Muscle layer of duodenum (tissue), 2 donors: ENCODE results near the gene PCNX4.
A peak's percentile ranks its signal among the peaks of the same experiment; 100 is the strongest.

Experiments used
- H3K27ac ChIP-seq: one replicate; pipeline ENCODE4 v1.7.0; 2013; ENCODE audit warnings: mild to moderate bottlenecking, low read length
- H3K27me3 ChIP-seq: one replicate; pipeline ENCODE4 v1.7.0; 2013; ENCODE audit warnings: low read depth, mild to moderate bottlenecking, control low read depth, low read length
- H3K36me3 ChIP-seq, 2 donors: one replicate each; pipeline ENCODE4 v1.7.0; 2013; ENCODE audit warnings: low read length in 2 of 2, control low read depth in 1 of 2, mild to moderate bottlenecking in 1 of 2; ENCODE audit not compliant: insufficient read depth in 2 of 2, control insufficient read depth in 1 of 2
- H3K4me1 ChIP-seq, 2 donors: one replicate each; pipeline ENCODE4 v1.7.0; 2013; ENCODE audit warnings: low read length in 2 of 2, mild to moderate bottlenecking in 2 of 2, control low read depth in 1 of 2, moderate library complexity in 1 of 2; ENCODE audit not compliant: insufficient read depth in 2 of 2, control insufficient read depth in 1 of 2
- H3K4me3 ChIP-seq, 2 donors: one replicate each; pipeline ENCODE4 v1.7.0; 2013; ENCODE audit warnings: low read length in 2 of 2, low read depth in 1 of 2, mild to moderate bottlenecking in 1 of 2
- H3K9me3 ChIP-seq, 2 donors: one replicate each; pipeline ENCODE4 v1.7.0; 2013; ENCODE audit warnings: low read length in 2 of 2, control low read depth in 1 of 2, mild to moderate bottlenecking in 1 of 2; ENCODE audit not compliant: control insufficient read depth in 1 of 2
- donor health status: healthy.

The PCNX4 gene

DNA sequence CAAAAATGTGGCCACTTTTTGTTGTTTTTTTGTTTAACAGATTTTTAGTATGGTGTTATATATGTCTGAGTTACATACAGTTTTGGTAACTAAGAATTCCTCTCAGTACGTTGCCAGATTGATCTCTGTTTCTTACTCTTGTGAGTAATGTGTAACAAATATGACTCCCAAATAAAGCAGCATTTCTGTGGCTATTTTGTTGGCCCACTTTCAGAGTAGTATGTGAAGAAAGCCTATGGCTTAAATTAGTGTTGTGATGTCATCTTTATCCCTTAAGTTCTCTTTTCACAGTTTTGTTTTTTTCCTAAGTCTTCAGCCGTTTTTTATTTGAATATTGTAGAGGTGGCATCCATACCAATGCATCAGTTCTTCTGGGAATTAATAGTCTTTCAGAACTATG lies 10.7 kb downstream of the PCNX4 start:
- no peak overlapping the region for H3K27ac ChIP-seq
- no peak overlapping the region for H3K4me3 ChIP-seq
- no peaks in the 10 kb centered on the region for H3K9me3 ChIP-seq
- H3K4me1 ChIP-seq = peaks cover 7 to 13% of the 10 kb centered on the region in 2 donors
- no peaks in the 10 kb centered on the region for H3K27me3 ChIP-seq
- H3K36me3 ChIP-seq = peaks cover 0 to 7% of the 10 kb centered on the region in 2 donors

DNA sequence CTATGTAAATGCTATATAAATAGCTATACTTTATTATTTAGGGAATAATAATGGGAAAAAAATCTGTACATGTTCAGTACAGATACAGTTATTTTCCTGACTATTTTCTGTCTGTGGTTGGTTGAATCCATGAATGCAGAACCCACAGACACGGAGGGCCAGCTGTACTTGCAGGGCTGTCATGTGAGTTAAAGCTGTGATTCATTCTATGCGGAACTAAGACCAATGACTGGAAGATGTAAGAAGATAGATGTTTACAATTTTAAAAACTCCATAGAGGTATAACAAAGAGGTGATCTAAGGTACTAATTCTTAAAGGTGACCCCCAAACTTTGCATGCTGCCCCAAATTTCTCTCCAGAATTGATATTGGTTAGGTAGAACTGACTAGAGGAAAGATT lies 14.6 kb downstream of the PCNX4 start:
- peaks cover 7 to 13% of the 10 kb centered on the region in 2 donors for H3K4me1 ChIP-seq
- no peak overlapping the region for H3K4me3 ChIP-seq
- no peak overlapping the region for H3K27ac ChIP-seq
- no peaks in the 10 kb centered on the region for H3K9me3 ChIP-seq
- H3K27me3 ChIP-seq = no peaks in the 10 kb centered on the region
- peaks cover 0 to 7% of the 10 kb centered on the region in 2 donors for H3K36me3 ChIP-seq

DNA sequence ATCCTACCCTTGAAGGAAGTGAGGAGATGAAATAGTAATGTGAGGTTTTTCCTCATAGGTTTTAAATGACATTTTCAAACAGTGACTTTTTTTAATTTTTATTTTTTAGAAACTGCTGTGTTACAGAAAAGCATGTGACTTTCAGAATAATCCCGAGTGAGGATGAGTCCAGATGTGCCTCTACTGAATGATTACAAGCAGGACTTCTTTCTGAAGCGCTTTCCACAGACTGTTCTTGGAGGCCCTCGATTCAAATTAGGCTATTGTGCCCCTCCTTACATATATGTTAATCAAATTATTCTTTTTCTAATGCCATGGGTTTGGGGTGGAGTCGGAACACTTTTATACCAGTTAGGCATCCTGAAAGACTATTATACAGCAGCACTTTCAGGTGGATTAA lies 15.8 kb downstream of the PCNX4 start:
- Histone ChIP-seq H3K27ac (no peak overlapping the region), H3K9me3 (no peaks in the 10 kb centered on the region), H3K27me3 (no peaks in the 10 kb centered on the region), H3K36me3 (peaks cover 0 to 7% of the 10 kb centered on the region in 2 donors), H3K4me1 (peaks cover 5 to 8% of the 10 kb centered on the region in 2 donors), H3K4me3 (no peak overlapping the region)

DNA sequence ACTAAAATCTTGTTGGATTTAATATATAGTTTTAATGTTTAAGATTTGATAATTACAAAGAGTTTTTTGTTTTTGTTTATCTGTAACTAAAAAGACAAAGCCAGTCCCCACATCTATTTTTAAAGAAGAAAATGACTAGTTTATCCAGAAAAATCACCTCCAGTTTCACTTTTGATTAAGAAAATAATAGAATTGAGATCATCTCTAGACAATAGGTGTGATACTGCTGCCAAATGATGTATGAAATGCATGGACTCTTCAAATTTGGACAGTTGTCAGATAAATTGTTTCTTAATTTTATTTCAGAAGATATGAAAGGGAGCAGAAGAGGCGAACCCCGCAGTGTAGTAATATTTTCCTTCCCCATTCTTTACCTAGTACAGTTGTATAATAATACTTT lies 20.0 kb downstream of the PCNX4 start:
- Histone ChIP-seq H3K27ac (no peak overlapping the region), H3K36me3 (peaks cover 7 to 15% of the 10 kb centered on the region in 2 donors), H3K9me3 (no peaks in the 10 kb centered on the region), H3K4me1 (no peaks in the 10 kb centered on the region), H3K27me3 (no peaks in the 10 kb centered on the region), H3K4me3 (no peak overlapping the region)

DNA sequence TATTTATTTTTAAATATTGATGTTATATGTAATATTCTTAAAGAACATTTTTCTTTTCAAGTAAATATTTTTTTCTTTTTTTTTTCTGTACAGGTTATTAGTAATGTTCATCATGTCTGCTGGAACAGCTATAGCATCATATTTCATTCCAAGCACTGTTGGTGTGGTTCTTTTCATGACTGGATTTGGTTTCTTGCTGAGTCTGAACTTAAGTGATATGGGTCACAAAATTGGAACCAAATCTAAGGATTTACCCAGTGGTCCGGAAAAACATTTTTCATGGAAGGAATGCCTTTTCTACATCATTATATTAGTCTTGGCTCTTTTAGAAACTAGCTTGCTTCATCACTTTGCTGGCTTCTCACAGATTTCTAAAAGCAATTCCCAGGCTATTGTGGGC lies 23.2 kb downstream of the PCNX4 start:
- H3K4me3 ChIP-seq = no peak overlapping the region
- H3K27ac ChIP-seq = no peak overlapping the region
- no peaks in the 10 kb centered on the region for H3K27me3 ChIP-seq
- H3K9me3 ChIP-seq = no peaks in the 10 kb centered on the region
- peaks cover 25 to 27% of the 10 kb centered on the region in 2 donors for H3K36me3 ChIP-seq
- H3K4me1 ChIP-seq = no peaks in the 10 kb centered on the region

DNA sequence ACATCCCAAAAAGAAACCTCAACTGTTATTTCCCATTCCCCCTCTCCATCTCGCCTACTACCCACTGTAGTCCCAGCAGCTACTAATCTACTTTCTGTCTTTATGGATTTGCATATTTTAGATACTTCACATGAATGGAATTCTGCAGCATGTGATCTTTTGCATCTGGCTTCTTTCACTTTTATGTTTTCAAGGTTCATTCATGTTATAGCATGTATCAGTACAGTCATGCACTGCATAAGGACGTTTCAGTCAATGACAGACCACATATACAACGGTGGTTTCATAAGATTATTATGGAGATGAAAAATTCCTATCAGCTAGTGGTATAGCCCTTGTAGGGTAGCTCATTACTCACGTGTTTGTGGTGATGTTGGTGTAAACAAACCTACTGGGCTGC lies 24.5 kb downstream of the PCNX4 start:
- no peaks in the 10 kb centered on the region for H3K9me3 ChIP-seq
- H3K4me1 ChIP-seq = no peaks in the 10 kb centered on the region
- no peaks in the 10 kb centered on the region for H3K27me3 ChIP-seq
- no peak overlapping the region for H3K4me3 ChIP-seq
- H3K36me3 ChIP-seq = peaks cover 26 to 27% of the 10 kb centered on the region in 2 donors
- no peak overlapping the region for H3K27ac ChIP-seq

DNA sequence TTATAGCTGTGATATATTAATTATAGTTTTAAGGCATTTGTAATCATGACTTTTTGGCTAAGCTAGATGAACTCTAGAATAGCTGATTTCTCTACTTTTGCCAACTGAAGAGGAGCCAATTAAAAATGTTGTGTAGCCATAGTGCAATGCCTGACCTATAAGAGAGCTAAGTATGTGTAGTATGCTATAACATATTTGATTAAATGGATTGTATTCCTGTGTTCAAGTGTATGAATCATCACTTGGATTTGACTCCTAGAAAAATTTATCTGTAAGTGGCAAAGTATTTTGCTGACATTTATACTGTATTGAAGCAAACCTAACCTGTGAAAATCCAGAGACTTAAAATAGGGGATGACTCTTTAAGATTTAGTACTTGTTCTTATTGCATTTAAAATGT lies 34.2 kb downstream of the PCNX4 start:
- peaks cover 42 to 52% of the 10 kb centered on the region in 2 donors for H3K36me3 ChIP-seq
- H3K27ac ChIP-seq = no peak overlapping the region
- no peaks in the 10 kb centered on the region for H3K4me1 ChIP-seq
- no peaks in the 10 kb centered on the region for H3K27me3 ChIP-seq
- no peaks in the 10 kb centered on the region for H3K9me3 ChIP-seq
- H3K4me3 ChIP-seq = no peak overlapping the region

DNA sequence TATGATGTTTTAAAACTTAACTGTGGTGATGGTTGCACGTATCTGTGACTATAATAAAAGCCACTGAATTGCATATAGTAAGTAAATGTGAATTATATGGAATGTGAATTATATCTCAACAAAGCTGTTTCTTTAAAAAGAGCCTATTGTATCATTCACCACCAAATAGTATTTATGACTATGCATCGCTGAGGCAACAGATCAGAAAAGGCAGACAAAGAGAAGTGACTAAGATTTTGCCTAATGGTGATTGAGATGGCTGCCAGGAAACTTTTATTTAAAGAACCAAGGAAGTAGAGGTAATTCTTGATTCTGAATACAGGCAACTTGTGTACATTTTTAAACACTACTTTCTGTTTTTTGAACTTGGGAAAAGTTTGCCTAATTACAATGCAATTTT lies 41.8 kb downstream of the PCNX4 start:
- H3K9me3 ChIP-seq = no peaks in the 10 kb centered on the region
- peaks cover 4% of the 10 kb centered on the region in 2 donors for H3K36me3 ChIP-seq
- H3K4me3 ChIP-seq = no peak overlapping the region
- H3K4me1 ChIP-seq = no peaks in the 10 kb centered on the region
- no peak overlapping the region for H3K27ac ChIP-seq
- H3K27me3 ChIP-seq = no peaks in the 10 kb centered on the region

DNA sequence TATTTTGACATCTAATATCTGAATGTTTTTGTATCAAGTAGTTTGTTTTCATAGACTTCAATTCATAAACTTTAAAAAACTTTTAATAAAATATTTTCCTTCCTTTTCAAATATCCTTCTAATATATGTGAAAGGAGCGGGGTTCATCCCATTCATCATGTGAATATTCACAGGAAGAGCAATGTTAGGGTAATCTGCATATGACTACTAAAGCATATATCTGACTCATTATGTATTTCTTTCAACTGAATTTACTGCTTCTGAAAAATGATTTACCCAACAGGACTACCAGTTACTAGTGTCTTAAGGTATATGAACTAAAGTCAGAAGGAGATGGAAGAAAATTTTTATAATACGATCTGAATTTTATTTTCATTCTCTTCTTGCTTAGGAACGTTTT lies 43.0 kb downstream of the PCNX4 start:
- no peak overlapping the region for H3K27ac ChIP-seq
- no peak overlapping the region for H3K4me3 ChIP-seq
- no peaks in the 10 kb centered on the region for H3K27me3 ChIP-seq
- no peaks in the 10 kb centered on the region for H3K4me1 ChIP-seq
- no peaks in the 10 kb centered on the region for H3K9me3 ChIP-seq
- H3K36me3 ChIP-seq = peaks cover 4% of the 10 kb centered on the region in 2 donors

DNA sequence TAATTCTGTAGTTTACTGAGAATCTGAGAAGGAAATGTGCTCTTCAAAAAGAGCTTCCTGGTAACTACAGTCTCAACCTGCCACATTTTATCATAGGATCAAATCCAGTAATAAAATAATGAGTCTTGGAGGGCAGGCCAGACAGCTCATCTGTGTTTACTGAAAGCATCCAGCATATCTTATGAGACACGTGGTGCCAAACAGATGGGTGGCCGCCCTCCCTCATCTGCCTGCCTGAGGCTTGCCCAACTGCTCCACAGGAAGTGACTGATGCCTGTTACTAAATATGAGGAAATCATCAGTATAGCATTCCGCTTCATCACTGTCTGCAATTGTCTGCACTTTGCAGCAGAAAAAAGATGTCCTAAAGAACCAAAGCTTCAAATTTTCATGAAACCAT lies 60.0 kb downstream of the PCNX4 start:
- H3K27ac ChIP-seq = peak overlapping the region; percentile 46
- H3K4me1 ChIP-seq = peaks cover 0 to 7% of the 10 kb centered on the region in 2 donors

DNA sequence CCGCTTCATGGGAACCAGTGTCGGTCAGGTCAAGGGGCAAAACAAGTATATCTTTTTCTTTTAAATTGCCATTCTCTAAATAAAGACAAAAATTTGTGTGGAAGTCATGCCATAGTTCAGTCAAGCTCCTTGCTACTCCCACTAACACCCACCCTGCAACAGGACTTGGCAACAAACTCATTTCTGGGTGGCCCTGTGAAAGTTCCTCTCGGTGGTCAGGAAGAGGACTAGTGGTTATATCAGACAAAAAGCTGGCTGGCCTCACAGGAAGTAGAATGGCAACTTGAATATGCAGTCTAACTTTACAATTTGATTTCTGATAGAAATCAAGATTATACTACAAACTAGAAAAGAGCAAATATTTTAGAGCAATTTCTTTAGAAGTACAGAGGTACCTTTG lies 62.3 kb downstream of the PCNX4 start:
- H3K27ac ChIP-seq = no peak overlapping the region
- H3K4me1 ChIP-seq = peaks cover 5 to 7% of the 10 kb centered on the region in 2 donors
- no peaks in the 10 kb centered on the region for H3K9me3 ChIP-seq
- H3K36me3 ChIP-seq = peaks cover 17 to 26% of the 10 kb centered on the region in 2 donors
- no peak overlapping the region for H3K4me3 ChIP-seq
- H3K27me3 ChIP-seq = no peaks in the 10 kb centered on the region

More for the DNA sequence above, 60.0 kb downstream of the PCNX4 start:
- H3K9me3 ChIP-seq = no peaks in the 10 kb centered on the region
- no peak overlapping the region for H3K4me3 ChIP-seq
- no peaks in the 10 kb centered on the region for H3K27me3 ChIP-seq
- peaks cover 25 to 28% of the 10 kb centered on the region in 2 donors for H3K36me3 ChIP-seq

DNA sequence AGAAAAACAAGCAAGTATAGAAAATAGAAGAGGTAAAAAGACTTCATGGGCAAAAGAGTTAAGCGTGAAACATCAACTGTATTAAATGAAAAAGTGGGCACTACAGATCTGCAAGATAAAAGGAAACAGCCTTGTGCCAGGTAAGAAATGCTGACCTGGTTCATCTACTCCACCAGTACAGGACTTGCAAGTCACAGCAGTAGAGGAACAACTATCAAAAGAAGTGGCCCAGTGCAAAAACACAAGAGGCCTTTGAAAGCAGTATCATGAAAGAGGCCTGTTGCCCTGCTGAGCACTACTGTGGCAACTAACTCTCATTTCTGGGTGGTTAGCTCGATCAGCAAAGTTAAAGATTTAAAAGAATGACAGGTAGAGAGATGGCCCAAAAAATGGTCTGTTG lies 62.9 kb downstream of the PCNX4 start:
- Histone ChIP-seq H3K36me3 (peaks cover 13 to 26% of the 10 kb centered on the region in 2 donors), H3K9me3 (no peaks in the 10 kb centered on the region), H3K4me1 (peaks cover 5 to 7% of the 10 kb centered on the region in 2 donors), H3K27me3 (no peaks in the 10 kb centered on the region), H3K4me3 (no peak overlapping the region), H3K27ac (no peak overlapping the region)
